NCI-H526 treated with DMSO at 0.1 percent for 48 hours (cell line): ENCODE measurements around the gene CTNNB1.

Experiments used
- DNase-seq: peaks from one replicate; lab custom pipeline; 2025; lab: John Stamatoyannopoulos, UW

The CTNNB1 gene

GRCh38 chr3:41198950-41199865 is at the start of gene CTNNB1:
TSS of gene CTNNB1 (plus strand) at chr3:41199505. CDS start at chr3:41224069, 24,564 bp downstream.
- DNase-seq = peak; percentile 84

- no peak for DNase-seq
These were observed 43.5 kb upstream of the CTNNB1 start for GRCh38 chr3:41155834-41156233.

- DNase-seq = no peak
These were observed 40.4 kb upstream of the CTNNB1 start for GRCh38 chr3:41158947-41159346.

GRCh38 chr3:41159588-41160189 is 39.6 kb upstream of the CTNNB1 start:
- DNase-seq = no peak

GRCh38 chr3:41162541-41162940 is 36.8 kb upstream of the CTNNB1 start:
- no peak for DNase-seq

GRCh38 chr3:41163006-41163405 is 36.3 kb upstream of the CTNNB1 start:
- no peak for DNase-seq

- no peak for DNase-seq
These were observed 35.9 kb upstream of the CTNNB1 start for GRCh38 chr3:41163421-41163820.

GRCh38 chr3:41164777-41165176 is 34.5 kb upstream of the CTNNB1 start:
- DNase-seq = no peak

GRCh38 chr3:41167722-41168497 is 31.4 kb upstream of the CTNNB1 start:
- no peak for DNase-seq

GRCh38 chr3:41169023-41169422 is 30.3 kb upstream of the CTNNB1 start:
- no peak for DNase-seq

- DNase-seq = no peak
These were observed 25.1 kb upstream of the CTNNB1 start for GRCh38 chr3:41173926-41174885.

GRCh38 chr3:41175365-41175764 is 23.9 kb upstream of the CTNNB1 start:
- DNase-seq = no peak

GRCh38 chr3:41176596-41176995 is 22.7 kb upstream of the CTNNB1 start:
- DNase-seq = no peak

- no peak for DNase-seq
These were observed 20.7 kb upstream of the CTNNB1 start for GRCh38 chr3:41178576-41178975.

GRCh38 chr3:41180396-41180795 is 18.9 kb upstream of the CTNNB1 start:
- no peak for DNase-seq

GRCh38 chr3:41182504-41183059 is 16.7 kb upstream of the CTNNB1 start:
- DNase-seq = no peak

- no peak for DNase-seq
These were observed 14.9 kb upstream of the CTNNB1 start for GRCh38 chr3:41184394-41184793.

GRCh38 chr3:41186297-41186696 is 13.0 kb upstream of the CTNNB1 start:
- no peak for DNase-seq

- no peak for DNase-seq
These were observed 11.0 kb upstream of the CTNNB1 start for GRCh38 chr3:41188306-41188705.

GRCh38 chr3:41190509-41191284 is 8.6 kb upstream of the CTNNB1 start:
- no peak for DNase-seq
